K562 (cell line): ENCODE measurements around the gene HGD. TPM values are rescaled to one million over a fixed set of nuclear protein-coding genes. Genes with fewer than 3 reads are reported as not detected.

Source experiments
- ATAC-seq: fragments of 200-7000 bp; cut with Tn5 transposase; 3 replicates; pipeline ENCODE4 v1.9.1; 2020; ENCODE audit warnings: moderate library complexity
- BruUV-seq: library from RNA; stranded (reverse); fragments of 400-500 nt; replicated peaks from 2 replicates; lab custom pipeline; 2021; lab: Mats Ljungman, UMichigan
- CTCF ChIA-PET: fragments of 300-600 bp; formaldehyde crosslinking; extraction: SDS; loops from one replicate; lab custom pipeline; 2021; ENCODE audit warnings: low intra/inter-chr PET ratio; lab: Yijun Ruan, JAX
- POLR2A ChIA-PET: fragments of 300-600, 350-650 bp; sonication (Branson Sonifier 250); formaldehyde crosslinking; extraction: SDS; loops from one replicate; lab custom pipeline; 2021; ENCODE audit warnings: antibody characterized with exemption, inconsistent platforms; lab: Yijun Ruan, JAX
- DNase-seq, 4 experiments: peaks; one replicate each; pipeline versions ENCODE4 v3.0.0 to v3.0.0-alpha.2; 2011 to 2018; ENCODE audit warnings: low spot score in 3 of 4, mixed read lengths in 3 of 4; ENCODE audit errors: extremely low read depth in 1 of 4
- FAIRE-seq: peaks from 2 replicates; lab custom pipeline; 2011; peaks lifted over from hg19 to GRCh38; lab: Jason Lieb, UNC
- H2AFZ ChIP-seq: 2 replicates; pipeline ENCODE4 v1.6.0; 2011; ENCODE audit warnings: low read depth, low read length, control low read depth, inconsistent platforms
- H3K27ac ChIP-seq: fragments of 200-600 bp; 3 replicates; pipeline ENCODE4 v1.8.0; 2011; ENCODE audit warnings: low read depth, mild to moderate bottlenecking, control low read depth, inconsistent platforms, low read length, moderate library complexity, mixed read lengths; ENCODE audit errors: extremely low read depth
- H3K27me3 ChIP-seq, 2 experiments: fragments of 300-600 bp in 1 of 2; 2 replicates in 1 of 2; 3 replicates in 1 of 2; pipeline versions ENCODE4 v1.6.0 to v1.8.0; 2011; ENCODE audit warnings: inconsistent platforms in 2 of 2, low read length in 2 of 2, mild to moderate bottlenecking in 1 of 2, mixed read lengths in 1 of 2, moderate library complexity in 1 of 2; ENCODE audit not compliant: control insufficient read depth in 2 of 2, insufficient read depth in 2 of 2
- H3K36me3 ChIP-seq: fragments of 300-600 bp; 3 replicates; pipeline ENCODE4 v1.8.0; 2011; ENCODE audit warnings: mild to moderate bottlenecking, low read length, inconsistent platforms; ENCODE audit not compliant: control insufficient read depth, insufficient read depth
- H3K4me1 ChIP-seq, 2 experiments: fragments of 200-600 bp in 1 of 2; replicated peaks in 1 of 2; 2 replicates in 1 of 2; 3 replicates in 1 of 2; pipeline versions ENCODE4 v1.5.1 to v1.8.0; 2011; ENCODE audit warnings: inconsistent platforms in 2 of 2, low read length in 2 of 2, mild to moderate bottlenecking in 1 of 2, mixed read lengths in 1 of 2, moderate library complexity in 1 of 2; ENCODE audit not compliant: control insufficient read depth in 2 of 2, insufficient read depth in 2 of 2
- H3K4me2 ChIP-seq: 2 replicates; pipeline ENCODE4 v1.6.1; 2011; ENCODE audit warnings: low read length, control low read depth, inconsistent platforms, mixed read lengths; ENCODE audit not compliant: insufficient read depth
- H3K4me3 ChIP-seq: fragments of 200-600 bp; sonication (generic), shearing (Covaris generic); 2 replicates; pipeline ENCODE4 v1.5.1; 2016; ENCODE audit warnings: control low read depth, inconsistent platforms
- H3K79me2 ChIP-seq: fragments of 200-600 bp; 3 replicates; pipeline ENCODE4 v1.8.0; 2011; ENCODE audit warnings: low read length, inconsistent platforms; ENCODE audit not compliant: control insufficient read depth, insufficient read depth
- H3K9ac ChIP-seq, 2 experiments: 2 replicates each; pipeline versions ENCODE4 v1.6.0 to v1.6.1; 2011; ENCODE audit warnings: low read depth in 2 of 2, low read length in 2 of 2, control low read depth in 1 of 2, inconsistent platforms in 1 of 2, mild to moderate bottlenecking in 1 of 2, mixed read lengths in 1 of 2; ENCODE audit not compliant: insufficient read depth in 1 of 2
- H3K9me1 ChIP-seq: one replicate; pipeline ENCODE4 v1.6.0; 2011; ENCODE audit warnings: inconsistent platforms, mild to moderate bottlenecking, low read length, moderate library complexity; ENCODE audit not compliant: control insufficient read depth, insufficient read depth
- H3K9me3 ChIP-seq: replicated peaks from 2 replicates; pipeline ENCODE4 v1.5.1; 2011; ENCODE audit warnings: low read depth, low read length, inconsistent platforms; ENCODE audit not compliant: control insufficient read depth, insufficient read depth
- H4K20me1 ChIP-seq: replicated peaks from 2 replicates; pipeline ENCODE4 v1.6.1; 2011; ENCODE audit warnings: low read length, inconsistent platforms, mixed read lengths; ENCODE audit not compliant: control insufficient read depth, insufficient read depth
- ELK1 ChIP-seq: sonication (generic); formaldehyde crosslinking; IDR thresholded peaks from 2 replicates; pipeline ENCODE4 v1.8.1; 2022; ENCODE audit warnings: missing genetic modification reagents
- GTF2F1 ChIP-seq: IDR thresholded peaks from 2 replicates; pipeline ENCODE4 v1.6.1; 2011; ENCODE audit warnings: low read depth, low read length, improper control_type of control experiment
- HOXB6 ChIP-seq: fragments of 250-450 bp; sonication (Bioruptor Pico); IDR thresholded peaks from 2 replicates; pipeline ENCODE4 v1.5.1; 2022; ENCODE audit warnings: mild to moderate bottlenecking, borderline replicate concordance
- RAD51 ChIP-seq: fragments of 450-650 bp; IDR thresholded peaks from 2 replicates; pipeline ENCODE4 v1.7.1; 2016; ENCODE audit warnings: low read depth, mild to moderate bottlenecking, borderline replicate concordance
- SRSF7 ChIP-seq: fragments of 200-400 bp; formaldehyde crosslinking; optimal IDR thresholded peaks from 2 replicates; pipeline ENCODE3; 2017; ENCODE audit warnings: mild to moderate bottlenecking, low read depth, low read length
- ZNF668 ChIP-seq: fragments of 250-450 bp; sonication (Bioruptor Pico); IDR thresholded peaks from 2 replicates; pipeline ENCODE4 v1.8.0; 2022; ENCODE audit warnings: mild to moderate bottlenecking, inconsistent platforms
- WGBS: fragments of 100-300 bp; shearing (Covaris generic); methylation state at CpG from one replicate; pipeline ENCODE4 v1.1.6; 2016; ENCODE audit warnings: low coverage, mixed read lengths; ENCODE audit not compliant: insufficient coverage; ENCODE audit errors: missing lambda C conversion rate; 5-methylcytosine and 5-hydroxymethylcytosine counted together
- in situ Hi-C: fragments of 300-500 bp; cut with MboI; formaldehyde crosslinking; loops from 4 replicates; pipeline ENCODE4 v1.15.0; 2018; ENCODE audit warnings: inconsistent platforms, mixed read lengths
- intact Hi-C: fragments of 100-400 bp; cut with micrococcal nuclease; formaldehyde crosslinking; loops from 2 replicates; pipeline ENCODE4 v1.14.2; 2022
- polyA plus RNA-seq, 8 experiments: library from polyadenylated mRNA; depleted of rRNA in 4 of 8; stranded (reverse) in 5 of 8; unstranded in 3 of 8; fragments of >200 nt; fragmentation: Nextera tagmentation in 2 of 8; fragmentation: Illumina TruSeq in 1 of 8; extraction: Ambion mirVana in 2 of 8; extraction: Trizol in 1 of 8; gene quantifications; 2 replicates each; pipeline versions ENCODE4 v1.2.1 to v1.2.3, GENCODE V29; 2011 to 2014; ENCODE audit warnings: inconsistent platforms in 1 of 8, missing spikeins in 1 of 8
- total RNA-seq, 7 experiments: library from RNA; depleted of rRNA in 6 of 7; stranded (reverse); fragments of >200 nt in 6 of 7; fragmentation: Illumina TruSeq in 2 of 7; extraction: Trizol in 2 of 7; gene quantifications; 2 replicates each; pipeline versions ENCODE4 v1.2.1 to v1.2.3, GENCODE V29; 2011 to 2021; ENCODE audit warnings: low replicate concordance in 1 of 7

Gene HGD
- total and polyA plus RNA-seq, 9 of the 15 experiments (the other 6 are each of a cell fraction or from before 2014, with no cell fraction given), result 0.08 to 0.25 (median 0.17) TPM; not detected in 4

- POLR2A ChIA-PET, result no interaction called here
- in situ Hi-C loops (no loop called here), intact Hi-C loops (no loop called here)
- H3K36me3 ChIP-seq, result peaks cover 56% of the 10 kb centered on the region
- BruUV-seq, result no TSS peak
- no peak for ATAC-seq
- peaks cover 32% of the 10 kb centered on the region for H3K79me2 ChIP-seq
- no peaks in the 10 kb centered on the region for H4K20me1 ChIP-seq
- no peak overlapping the region for H3K4me2 ChIP-seq
- no peak for DNase-seq
- H3K27me3 ChIP-seq, result no peaks in the 10 kb centered on the region
- peaks cover 0 to 12% of the 10 kb centered on the region in 2 experiments; a peak in 3 of 5 replicates for H3K4me1 ChIP-seq
- no peak overlapping the region for H3K27ac ChIP-seq
- TF ChIP-seq ELK1, result no peak
- no peak for TF ChIP-seq RAD51
- no peak for TF ChIP-seq SRSF7
- no peak for TF ChIP-seq HOXB6 (CRISPR knock-in tag)
- no peak for TF ChIP-seq GTF2F1
- TF ChIP-seq ZNF668, result no peak
- H3K9me3 ChIP-seq, result no peaks in the 10 kb centered on the region
- H3K9ac ChIP-seq, result no peak overlapping the region
- H3K9me1 ChIP-seq, result no peaks in the 10 kb centered on the region
- no peak for FAIRE-seq
- WGBS, result 80% methylated on average over 1 of the region's 4 CpGs
- H2AFZ ChIP-seq, result no peak overlapping the region
- no peak overlapping the region for H3K4me3 ChIP-seq
- CTCF ChIA-PET, result no interaction called here
Measured at GRCh38 chr3:120601554-120601953, 80.5 kb downstream of the HGD start.
